Measurements from ENCODE around the gene MBD4. TPM values are rescaled to one million over a fixed set of nuclear protein-coding genes. Genes with fewer than 3 reads are reported as not detected.

The MBD4 gene
- total and polyA plus RNA-seq, 4 donors = 16.7 to 49.8 (median 36.2) TPM

DNA sequence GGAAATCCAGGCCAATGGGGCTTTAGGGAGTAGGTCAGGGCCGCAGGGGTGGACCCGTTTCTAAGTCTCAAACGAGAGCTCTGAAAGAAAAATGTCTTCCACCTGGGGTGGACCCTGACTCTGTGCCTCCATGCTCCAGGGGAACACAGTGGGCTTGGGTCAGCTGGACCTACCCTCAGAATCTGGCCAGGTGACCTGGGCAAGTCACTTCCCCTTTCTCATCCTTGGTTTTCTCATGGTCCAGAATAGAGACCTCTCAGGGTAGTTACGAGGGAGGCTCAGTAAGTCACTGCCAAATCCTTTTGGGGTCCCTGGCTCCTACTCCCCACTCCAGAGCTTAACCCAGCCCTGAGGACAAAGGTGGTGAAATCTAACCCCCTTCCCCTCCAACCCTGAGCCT lies 37.1 kb downstream of the MBD4 start:
- DNase-seq = no peak
- TF ChIP-seq, protein P1, sequence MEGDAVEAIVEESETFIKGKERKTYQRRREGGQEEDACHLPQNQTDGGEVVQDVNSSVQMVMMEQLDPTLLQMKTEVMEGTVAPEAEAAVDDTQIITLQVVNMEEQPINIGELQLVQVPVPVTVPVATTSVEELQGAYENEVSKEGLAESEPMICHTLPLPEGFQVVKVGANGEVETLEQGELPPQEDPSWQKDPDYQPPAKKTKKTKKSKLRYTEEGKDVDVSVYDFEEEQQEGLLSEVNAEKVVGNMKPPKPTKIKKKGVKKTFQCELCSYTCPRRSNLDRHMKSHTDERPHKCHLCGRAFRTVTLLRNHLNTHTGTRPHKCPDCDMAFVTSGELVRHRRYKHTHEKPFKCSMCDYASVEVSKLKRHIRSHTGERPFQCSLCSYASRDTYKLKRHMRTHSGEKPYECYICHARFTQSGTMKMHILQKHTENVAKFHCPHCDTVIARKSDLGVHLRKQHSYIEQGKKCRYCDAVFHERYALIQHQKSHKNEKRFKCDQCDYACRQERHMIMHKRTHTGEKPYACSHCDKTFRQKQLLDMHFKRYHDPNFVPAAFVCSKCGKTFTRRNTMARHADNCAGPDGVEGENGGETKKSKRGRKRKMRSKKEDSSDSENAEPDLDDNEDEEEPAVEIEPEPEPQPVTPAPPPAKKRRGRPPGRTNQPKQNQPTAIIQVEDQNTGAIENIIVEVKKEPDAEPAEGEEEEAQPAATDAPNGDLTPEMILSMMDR (IDR thresholded peaks at IDR 0.05; ENCODE audit: control extremely low read depth, extremely low read depth) = no peak
- Histone ChIP-seq H3K4me1 (ENCODE audit: control insufficient read depth in 5 of 5, insufficient read depth in 5 of 5, low read length in 5 of 5) (peaks cover 0 to 11% (median 3%) of the 10 kb centered on the region in 5 donors), H3K36me3 (ENCODE audit: control insufficient read depth in 4 of 4, insufficient read depth in 4 of 4, low read length in 4 of 4) (no peaks in the 10 kb centered on the region), H3K27me3 (ENCODE audit: control insufficient read depth in 3 of 3, insufficient read depth in 3 of 3, low read length in 2 of 3) (no peaks in the 10 kb centered on the region), H3K9ac (ENCODE audit: insufficient read depth in 1 of 2, low read length in 2 of 2) (no peak overlapping the region), H3K9me3 (ENCODE audit: control insufficient read depth in 4 of 4, insufficient read depth in 3 of 4, low read length in 3 of 4) (no peaks in the 10 kb centered on the region), H3K27ac (ENCODE audit: low read depth in 1 of 2, low read length in 1 of 2) (no peak overlapping the region), H3K4me3 (no peak overlapping the region)
- 93 to 96% methylated on average over 4 of the region's 4 CpGs for whole genome bisulfite sequencing, 2 donors
- ATAC-seq (ENCODE audit: insufficient read depth, low FRiP score) = no peak

DNA sequence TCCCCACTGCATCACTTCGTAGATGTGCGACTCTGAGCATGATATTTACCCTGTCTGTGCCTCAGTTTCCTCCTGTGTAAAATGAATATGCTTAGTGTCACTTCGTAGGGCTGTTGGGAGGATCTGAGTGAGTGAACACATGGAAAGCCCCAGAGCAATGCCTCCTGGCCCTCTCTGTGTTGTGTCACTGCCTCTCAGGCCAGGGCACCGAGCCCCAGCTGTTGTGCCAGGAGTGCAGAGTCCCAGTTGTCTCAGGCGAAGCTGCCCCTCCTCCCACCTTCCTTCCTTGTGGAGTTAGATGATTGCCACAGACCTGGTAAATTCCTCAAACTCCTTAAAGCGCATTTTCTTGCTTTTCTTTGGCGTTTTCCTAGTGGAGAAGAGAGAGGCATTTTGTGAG lies 37.5 kb downstream of the MBD4 start:
- Histone ChIP-seq H3K36me3 (ENCODE audit: control insufficient read depth in 4 of 4, insufficient read depth in 4 of 4, low read length in 4 of 4) (no peaks in the 10 kb centered on the region), H3K9ac (ENCODE audit: insufficient read depth in 1 of 2, low read length in 2 of 2) (no peak overlapping the region), H3K27me3 (ENCODE audit: control insufficient read depth in 3 of 3, insufficient read depth in 3 of 3, low read length in 2 of 3) (no peaks in the 10 kb centered on the region), H3K4me3 (no peak overlapping the region), H3K27ac (ENCODE audit: low read depth in 1 of 2, low read length in 1 of 2) (no peak overlapping the region), H3K9me3 (ENCODE audit: control insufficient read depth in 4 of 4, insufficient read depth in 3 of 4, low read length in 3 of 4) (no peaks in the 10 kb centered on the region), H3K4me1 (ENCODE audit: control insufficient read depth in 5 of 5, insufficient read depth in 5 of 5, low read length in 5 of 5) (peaks cover 0 to 13% (median 3%) of the 10 kb centered on the region in 5 donors)
- WGBS, 2 donors = 72 to 80% methylated on average over 7 of the region's 7 CpGs
- TF ChIP-seq, protein P1 (IDR thresholded peaks at IDR 0.05; ENCODE audit: control extremely low read depth, extremely low read depth) = no peak
- DNase-seq = no peak
- no peak for ATAC-seq (ENCODE audit: insufficient read depth, low FRiP score)

DNA sequence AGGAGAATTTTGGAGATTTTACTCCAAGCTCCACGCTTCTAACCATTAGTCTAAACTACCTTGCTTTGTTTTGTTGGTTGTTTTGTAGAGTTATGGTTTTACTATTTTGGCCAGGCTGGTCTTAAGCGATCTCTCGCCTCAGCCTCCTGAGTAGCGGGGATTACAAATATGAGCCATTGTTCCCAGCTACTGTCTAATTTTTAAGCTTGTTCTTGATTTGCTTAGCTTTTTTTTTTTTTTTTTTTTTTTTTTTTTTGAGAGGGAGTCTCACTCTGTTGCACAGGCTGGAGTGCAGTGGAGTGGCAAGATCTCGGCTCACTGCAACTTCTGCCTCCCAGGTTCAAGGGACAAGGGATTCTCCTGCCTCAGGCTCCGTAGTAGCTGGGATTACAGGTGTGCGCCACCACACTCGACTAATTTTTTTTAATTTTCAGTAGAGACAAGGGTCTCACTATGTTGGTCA lies 39.8 kb downstream of the MBD4 start:
- no peak for ATAC-seq (ENCODE audit: insufficient read depth, low FRiP score)
- TF ChIP-seq, protein P1 (IDR thresholded peaks at IDR 0.05; ENCODE audit: control extremely low read depth, extremely low read depth) = no peak
- Histone ChIP-seq H3K27me3 (ENCODE audit: control insufficient read depth in 3 of 3, insufficient read depth in 3 of 3, low read length in 2 of 3) (no peaks in the 10 kb centered on the region), H3K36me3 (ENCODE audit: control insufficient read depth in 4 of 4, insufficient read depth in 4 of 4, low read length in 4 of 4) (peaks cover 0 to 8% (median 3%) of the 10 kb centered on the region in 4 donors), H3K9me3 (ENCODE audit: control insufficient read depth in 4 of 4, insufficient read depth in 3 of 4, low read length in 3 of 4) (no peaks in the 10 kb centered on the region), H3K4me1 (ENCODE audit: control insufficient read depth in 5 of 5, insufficient read depth in 5 of 5, low read length in 5 of 5) (peaks cover 0 to 13% (median 4%) of the 10 kb centered on the region in 5 donors), H3K27ac (ENCODE audit: low read depth in 1 of 2, low read length in 1 of 2) (peak overlapping the region in 1 of 2 donors; percentile 84), H3K9ac (ENCODE audit: insufficient read depth in 1 of 2, low read length in 2 of 2) (no peak overlapping the region), H3K4me3 (no peak overlapping the region)
- WGBS, 2 donors = 51 to 53% methylated on average over 8 of the region's 8 CpGs
- no peak for DNase-seq
